Tongue (tissue), 2 donors: ENCODE measurements around the gene GSTT2B. TPM values are rescaled to one million over a fixed set of nuclear protein-coding genes. Genes with fewer than 3 reads are reported as not detected.
"Not testable (repeated sequence)": the region's sequence is repeated elsewhere in the genome, so short reads cannot be mapped to it uniquely, and the experiment has no call there.

Experiments used
- DNase-seq: peaks from one replicate; pipeline ENCODE4 v3.0.0-alpha.2; 2015
- total RNA-seq: library from RNA; depleted of rRNA; stranded (reverse); fragments of >200 nt; gene quantifications from one replicate; pipeline ENCODE4 v1.2.3, GENCODE V29; 2014

Gene GSTT2B, protein sequence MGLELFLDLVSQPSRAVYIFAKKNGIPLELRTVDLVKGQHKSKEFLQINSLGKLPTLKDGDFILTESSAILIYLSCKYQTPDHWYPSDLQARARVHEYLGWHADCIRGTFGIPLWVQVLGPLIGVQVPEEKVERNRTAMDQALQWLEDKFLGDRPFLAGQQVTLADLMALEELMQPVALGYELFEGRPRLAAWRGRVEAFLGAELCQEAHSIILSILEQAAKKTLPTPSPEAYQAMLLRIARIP
- 5.8 TPM for total RNA-seq

DNA sequence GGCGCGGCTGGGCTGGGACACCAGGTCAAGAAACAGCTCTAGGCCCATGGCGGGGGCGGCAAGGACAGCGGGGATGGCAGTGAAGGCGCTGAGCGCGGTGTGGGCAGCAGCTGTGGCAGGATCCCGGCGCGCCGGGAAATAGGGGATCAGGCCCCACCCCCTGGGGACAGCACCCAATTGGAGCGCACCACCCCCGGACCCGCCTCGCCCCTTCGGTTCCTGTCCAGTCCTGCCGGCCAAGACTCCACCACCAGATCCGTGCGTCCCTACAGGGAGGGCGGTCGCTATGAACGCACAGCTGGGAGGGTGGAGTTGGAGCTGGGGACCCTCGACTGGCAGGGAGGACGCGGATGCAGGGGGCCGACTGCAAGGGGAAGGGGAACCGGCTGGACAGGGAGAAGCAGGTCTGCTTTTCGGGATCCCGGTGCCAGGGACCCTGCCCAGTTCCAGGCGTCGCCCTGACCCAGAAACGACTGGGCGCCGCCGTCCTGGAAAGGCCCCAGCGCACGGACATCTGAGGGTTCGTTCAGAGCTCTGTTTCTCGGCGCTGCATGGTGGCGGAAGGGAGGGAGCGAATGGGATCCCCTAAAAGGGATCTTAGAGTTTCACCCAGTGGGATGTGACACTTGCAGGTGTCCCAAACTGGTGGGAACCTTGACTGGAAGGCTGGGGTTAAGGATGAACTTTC is at the start of gene GSTT2B:
Gene GSTT2B (minus strand): TSS at position 112 of the 688 bp plus-strand sequence. CDS start 64 bp downstream, at position 48.
- not testable (repeated sequence) for DNase-seq

DNA sequence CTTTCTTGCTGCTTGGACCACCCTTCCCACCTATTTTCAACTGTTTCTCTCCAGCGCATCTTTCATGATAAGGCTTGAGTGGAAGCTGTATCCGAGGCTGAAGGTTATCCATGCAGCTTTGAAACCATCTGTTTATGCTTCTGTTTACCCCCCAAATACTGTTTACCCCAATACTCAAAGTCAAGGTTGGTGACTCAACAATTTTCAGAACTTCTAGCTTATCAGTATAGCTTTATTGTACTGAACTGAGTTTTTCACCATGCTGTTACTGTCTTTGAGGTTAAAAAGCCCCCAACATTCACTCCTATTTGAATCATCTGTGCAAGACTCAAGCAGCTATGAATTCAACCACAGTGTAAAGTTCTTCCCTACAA is 49.0 kb upstream of the GSTT2B start:
- no peak for DNase-seq

DNA sequence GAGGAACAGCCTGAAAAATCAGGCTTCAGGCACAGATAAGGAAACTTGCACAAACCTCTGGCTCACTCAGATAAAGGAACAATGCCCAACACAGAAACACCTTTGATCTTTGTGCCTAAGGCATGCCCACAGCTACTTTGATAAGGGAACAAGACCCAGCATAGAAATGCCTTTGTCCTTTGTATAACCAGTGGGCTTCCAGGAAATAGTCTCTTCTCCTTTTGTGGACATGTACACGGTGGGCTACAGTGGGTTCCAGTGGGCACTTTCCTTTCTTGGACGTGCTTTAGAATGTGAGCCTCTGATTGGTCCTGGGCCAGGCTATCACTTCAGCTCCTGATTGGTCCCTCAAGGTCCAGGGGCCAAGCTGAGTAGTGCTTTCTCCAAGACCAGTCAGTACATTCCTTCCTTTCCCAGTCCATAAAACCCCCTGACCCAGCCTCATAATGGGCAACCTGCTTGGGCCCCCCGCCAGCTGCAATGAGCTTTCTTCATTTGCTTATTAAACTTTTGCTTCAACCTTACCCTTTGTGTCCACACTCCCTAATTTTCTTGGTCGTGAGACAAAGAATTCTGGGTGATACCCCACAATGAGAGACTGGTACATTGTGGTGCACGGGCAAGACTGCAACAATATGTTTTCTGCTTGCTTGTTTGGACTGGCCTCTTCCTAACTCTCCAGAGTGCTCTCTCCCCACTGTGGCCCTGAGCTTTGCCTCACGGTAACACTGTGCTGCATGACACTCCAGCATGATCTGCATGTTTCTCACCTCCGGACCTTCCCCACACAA is 48.4 kb upstream of the GSTT2B start:
- DNase-seq: no peak

DNA sequence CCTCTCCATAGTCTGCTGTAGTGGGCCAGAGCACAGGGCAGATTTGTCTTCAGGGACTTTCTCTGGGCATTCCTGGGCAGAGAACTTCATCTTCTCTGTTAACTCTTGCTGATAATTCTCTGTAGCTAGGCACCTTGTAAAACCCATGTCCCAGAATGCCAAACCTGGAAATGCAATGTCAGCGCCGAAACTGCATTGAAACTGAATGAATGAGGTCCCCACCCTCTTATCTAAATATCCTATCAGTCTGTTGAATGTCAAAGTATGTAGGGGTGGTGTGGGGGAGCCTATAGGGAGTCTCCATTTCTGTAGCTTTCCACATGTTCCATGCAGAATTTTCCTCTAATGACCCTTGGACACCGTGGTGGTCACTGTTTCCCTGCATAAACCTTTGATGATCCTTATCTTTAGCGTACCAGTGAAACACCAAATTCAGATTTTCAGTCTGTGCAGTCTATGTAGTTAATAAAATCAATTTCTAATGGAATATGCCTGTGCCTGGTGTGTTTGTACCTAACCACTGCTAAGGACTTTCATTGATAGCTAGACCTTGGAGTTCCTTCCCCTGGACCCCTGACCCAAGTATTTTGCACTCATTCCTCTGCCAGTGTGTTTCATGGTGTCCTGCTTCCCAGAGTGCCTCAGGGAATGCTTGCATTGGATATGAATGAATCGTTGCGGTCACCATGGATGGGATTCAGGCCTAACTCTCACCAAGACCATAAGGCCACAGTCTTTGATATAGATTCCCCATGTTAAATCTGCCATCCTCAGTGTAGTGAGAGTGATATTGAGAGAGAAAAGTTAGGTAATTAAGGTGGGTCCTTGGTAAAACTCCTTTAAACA is 47.6 kb upstream of the GSTT2B start:
- no peak for DNase-seq

DNA sequence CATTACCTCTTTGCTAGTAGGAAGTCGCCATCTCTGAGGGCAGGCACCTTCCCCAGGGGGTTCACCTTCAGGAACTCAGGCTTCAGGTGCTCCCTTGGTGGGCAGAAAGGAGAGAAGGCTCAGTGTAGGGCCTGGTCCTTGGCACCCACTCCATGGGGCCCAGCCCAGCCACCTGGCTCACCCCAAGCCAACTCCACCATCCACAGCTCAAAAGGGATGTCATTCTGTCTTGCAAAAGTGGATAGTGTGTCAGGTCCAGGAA is 47.0 kb upstream of the GSTT2B start:
- DNase-seq: no peak

DNA sequence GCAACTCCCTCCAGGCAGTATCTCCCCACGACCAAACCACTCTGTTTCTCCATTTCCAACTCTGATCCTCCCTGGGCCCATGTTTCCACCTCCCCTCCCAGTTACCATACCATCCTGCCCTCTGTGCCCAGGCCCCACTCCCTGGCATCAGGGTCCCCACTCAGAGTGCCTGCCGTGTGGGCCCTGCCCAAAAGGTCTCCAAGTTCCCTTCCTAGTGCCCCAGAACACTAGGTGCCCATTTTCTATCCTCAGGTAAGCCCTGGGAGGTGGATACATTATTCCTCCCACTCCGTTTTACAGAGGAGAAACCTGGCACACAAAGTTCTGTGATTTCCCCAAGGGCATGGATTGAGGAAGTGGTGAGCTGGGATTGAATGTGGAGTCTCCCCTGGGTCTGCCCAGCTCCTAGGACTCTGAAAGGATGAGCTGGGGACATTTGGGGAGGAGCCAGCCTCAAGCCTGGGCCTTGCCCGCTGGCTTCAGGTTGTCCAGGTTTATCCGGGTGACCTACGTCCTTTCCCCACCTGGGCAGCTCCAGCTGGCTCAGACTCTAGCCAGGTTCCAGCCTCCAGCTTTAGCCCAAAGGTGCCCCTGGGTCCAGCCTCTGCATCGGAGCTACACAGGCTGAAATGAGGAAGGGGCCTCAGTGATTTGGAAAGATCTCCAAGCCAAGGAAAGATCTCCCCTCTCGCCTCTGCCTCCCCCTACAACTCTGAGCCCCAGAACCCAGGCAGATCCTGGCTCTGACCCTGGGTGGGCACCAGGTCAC is 46.4 kb upstream of the GSTT2B start:
- no peak for DNase-seq

DNA sequence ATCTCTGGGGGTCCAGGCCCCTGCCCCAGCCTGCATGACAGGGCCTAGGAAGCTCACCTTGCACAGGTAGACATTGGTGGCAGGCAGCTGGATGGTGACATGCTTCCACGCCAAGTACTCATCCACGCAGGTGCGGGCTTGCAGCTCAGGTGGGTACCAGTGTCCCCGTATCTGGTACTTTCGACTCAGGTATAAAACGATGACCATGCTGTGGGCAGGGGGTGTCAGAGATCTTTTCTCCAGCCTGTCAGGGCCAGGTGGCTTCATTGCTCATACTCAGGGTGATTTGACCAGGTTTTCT is 45.9 kb upstream of the GSTT2B start:
- DNase-seq: no peak

DNA sequence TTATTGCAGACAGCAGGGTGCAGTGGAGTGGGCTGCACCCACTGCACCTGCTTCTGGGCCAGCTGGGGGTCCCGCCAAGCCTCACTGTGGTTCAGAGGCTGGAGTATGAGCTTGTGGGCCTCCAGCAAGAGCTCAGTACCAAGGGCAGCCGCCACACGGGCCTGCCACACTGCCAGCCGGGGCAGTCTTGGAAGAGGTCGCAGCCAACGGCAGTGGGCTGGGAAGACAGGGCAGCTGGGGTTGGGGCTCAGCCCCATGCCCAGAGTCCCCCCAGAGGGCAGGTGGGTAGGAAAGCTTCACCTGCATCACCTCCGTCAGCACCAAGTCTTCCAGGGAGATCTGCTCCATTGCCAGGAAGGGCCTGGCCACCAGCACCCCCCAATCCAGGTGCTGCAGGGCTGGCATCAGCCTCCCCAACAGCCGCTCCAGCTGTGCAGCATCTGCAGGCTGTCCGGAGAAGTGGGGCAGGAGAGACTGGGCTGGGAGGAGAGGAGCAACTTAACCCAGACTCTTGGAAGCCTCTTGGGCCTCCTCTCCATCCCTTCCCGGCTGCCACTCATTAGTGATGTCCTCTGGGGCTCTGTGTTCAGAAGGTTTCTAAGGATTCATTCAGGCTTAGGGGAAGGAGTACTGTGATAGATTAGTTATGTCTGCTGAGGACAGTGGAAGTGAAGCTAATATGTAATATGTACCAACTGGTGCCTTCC is 45.4 kb upstream of the GSTT2B start:
- DNase-seq: no peak

DNA sequence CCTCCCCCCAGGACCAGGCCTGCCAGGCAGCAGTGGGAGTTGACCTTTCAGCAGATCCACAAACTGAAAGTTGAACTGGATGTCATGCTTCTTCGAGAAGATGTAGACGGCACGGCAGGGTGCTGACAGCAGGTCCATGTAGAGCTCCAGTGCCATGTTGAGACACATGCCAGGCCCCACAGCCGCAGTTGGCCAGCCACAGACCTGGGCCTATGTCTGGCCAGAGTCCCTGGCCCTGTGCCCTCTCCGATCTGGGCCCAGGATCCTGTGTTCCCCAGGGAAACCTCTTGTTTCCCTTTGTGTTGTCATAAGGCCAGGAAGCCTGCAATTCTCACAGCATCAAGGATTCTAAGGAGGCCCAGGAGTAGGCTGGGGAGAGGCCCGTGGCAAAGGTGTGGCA is 44.2 kb upstream of the GSTT2B start, which contains the start of gene GSTT4:
Gene GSTT4 (minus strand): TSS at position 253 of the 400 bp plus-strand sequence. CDS start 97 bp downstream, at position 156.
- no peak for DNase-seq

DNA sequence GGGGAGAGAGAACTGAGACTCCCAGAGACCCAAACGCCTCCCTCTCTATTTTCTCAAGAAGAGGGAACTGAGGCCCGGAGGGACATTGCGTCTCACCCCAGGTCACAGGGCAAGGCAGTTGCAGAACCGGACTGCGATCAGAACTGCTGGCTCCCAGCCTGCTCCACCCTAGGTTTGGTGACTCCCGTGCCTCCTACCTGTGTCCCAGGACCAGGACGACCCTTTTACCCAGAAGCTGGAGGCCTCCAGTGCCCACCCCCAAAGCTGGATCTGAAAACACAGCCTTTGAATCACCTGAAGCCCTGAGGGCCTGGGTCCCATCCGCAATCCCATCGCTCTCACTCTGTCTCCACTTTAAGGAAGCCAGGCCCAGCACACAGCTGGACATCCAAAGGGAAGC is 42.9 kb upstream of the GSTT2B start:
- DNase-seq: no peak

DNA sequence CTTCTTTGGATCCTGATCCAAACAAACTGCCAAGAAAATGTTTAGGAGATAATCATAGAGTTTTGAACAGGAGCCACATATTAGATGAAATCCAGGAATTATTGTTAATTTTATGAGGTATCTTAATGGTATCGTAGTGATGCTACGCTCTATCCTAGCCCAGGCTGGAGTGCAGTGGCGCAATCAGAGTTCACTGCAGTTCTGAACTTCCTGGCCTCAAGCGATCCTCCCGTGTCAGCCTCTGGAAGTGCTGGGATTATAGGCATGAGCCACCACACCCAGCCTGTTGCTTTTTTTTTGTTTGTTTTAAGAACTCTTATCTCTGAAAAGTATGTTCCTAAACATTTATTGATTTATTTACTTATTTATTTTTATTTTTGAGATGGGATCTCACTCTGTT is 41.9 kb upstream of the GSTT2B start:
- no peak for DNase-seq

DNA sequence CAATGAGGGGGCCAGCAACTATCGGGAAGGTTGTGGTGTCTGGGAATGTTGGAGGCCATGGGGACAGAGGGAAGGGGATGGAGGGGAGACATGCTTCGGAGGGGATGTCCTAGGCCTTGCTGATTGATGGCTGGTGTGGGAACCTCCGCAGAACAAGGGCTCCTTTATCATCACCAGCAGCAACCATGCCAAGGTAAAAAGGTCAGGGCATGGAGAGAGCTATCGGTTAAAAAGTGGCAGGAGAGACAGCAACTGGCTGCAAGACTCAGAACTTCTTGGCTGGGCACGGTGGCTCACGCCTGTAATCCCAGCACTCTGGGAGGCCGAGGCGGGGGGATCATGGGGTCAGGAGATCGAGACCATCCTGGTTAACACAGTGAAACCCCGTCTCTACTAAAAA is 41.3 kb upstream of the GSTT2B start:
- DNase-seq: no peak

DNA sequence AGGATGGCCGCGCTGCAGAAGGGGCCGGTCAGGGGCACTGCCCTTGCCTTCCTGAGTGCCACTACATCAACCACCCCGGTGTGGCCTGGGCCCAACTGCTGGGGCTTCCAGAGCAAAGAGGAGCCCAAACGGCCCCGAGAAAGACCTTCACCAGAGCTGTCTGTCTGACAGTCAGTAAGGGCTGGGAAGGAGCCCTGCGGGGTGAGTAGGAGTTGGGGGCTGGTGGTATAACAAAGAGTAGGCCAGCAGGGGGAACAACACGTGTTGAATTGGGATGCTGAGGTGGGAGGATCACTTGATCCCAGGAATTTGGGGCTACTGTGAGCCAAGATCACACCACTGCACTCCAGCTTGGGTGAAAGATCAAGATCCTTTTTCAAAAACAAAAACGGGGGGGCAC is 40.3 kb upstream of the GSTT2B start:
- no peak for DNase-seq

DNA sequence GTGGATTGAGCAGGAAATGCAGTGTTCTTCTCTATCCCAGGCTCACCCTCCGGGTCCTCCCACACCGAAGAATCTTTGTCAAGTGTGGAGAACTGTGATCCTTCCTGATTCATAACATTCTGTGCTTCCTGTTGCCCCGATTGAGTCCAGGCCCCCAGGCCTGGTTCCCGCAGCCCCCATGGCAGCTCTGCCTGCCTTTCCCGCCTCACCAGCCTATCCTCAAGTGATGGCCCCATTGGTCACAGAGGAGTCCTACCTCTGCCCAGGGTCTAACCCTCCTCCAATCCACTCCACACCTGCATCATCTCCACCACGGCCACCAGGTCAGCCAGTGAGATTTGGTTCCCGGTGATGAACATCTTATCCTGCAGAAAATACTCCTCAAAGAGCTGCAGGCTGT is 38.8 kb upstream of the GSTT2B start:
- not testable (repeated sequence) for DNase-seq

DNA sequence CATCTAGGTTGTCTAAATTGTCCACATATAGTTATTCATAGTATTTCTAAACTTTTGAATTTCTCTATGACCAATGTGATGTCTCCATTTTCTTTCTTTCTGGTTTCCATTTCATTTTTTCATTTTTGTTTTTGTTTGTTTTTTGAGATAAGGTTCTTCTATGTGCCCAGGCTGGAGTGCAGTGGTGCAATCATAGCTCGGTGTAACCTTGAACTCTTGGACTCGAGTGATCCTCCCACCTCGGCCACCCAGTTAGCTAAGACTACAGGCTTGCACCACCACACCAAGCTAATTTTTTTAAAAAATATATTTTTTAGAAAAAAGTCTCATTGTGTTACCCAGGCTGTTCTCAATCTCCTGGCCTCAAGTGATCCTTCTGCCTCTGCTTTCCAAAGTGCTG is 36.1 kb upstream of the GSTT2B start:
- DNase-seq: no peak

DNA sequence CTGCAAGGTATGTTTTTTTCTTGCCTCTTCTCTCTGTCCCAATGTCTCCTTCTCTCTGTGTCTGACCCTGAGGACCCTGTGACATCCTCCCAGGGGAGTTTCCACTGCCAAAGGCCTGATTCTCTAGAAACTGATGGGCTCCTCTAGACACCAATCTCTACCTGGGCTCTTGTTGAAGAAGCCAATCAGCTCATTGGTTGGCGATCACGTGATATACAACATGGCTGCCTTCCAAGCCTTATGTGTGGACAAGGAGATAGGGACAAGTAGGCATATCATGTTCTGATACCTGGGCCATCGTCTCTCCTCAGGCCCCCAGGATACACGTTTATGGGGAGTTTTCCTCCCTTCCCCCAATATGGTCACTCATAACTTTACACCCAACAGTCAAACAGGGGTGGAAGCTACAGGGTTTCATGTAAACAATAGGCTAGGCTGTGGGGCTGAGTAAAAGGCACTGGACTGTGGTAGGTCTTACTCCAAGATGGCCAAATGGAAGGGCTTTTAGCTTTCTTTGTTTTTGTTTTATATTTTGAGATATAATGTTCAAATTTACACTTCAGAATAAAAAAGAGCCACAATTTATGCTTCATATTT is 32.7 kb upstream of the GSTT2B start:
- not testable (repeated sequence) for DNase-seq

DNA sequence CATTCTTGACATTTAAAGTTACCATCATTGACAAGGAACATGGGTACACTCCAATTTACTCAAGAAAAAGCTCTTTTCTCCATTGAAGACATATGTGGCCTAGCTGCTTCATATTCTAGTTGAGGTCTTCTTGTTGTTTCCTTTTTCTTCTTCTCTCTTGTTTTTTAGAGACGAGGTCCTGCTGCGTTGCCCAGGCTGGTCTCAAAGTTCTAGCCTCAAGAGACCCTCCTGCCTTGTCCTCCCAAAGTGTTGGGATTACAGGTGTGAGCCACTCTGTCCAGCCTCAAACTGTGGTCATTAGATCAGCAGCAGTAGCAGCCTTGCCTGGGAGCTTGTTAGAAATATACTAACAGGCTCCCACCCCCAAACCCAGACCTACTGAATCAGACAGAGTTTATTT is 32.1 kb upstream of the GSTT2B start:
- not testable (repeated sequence) for DNase-seq

DNA sequence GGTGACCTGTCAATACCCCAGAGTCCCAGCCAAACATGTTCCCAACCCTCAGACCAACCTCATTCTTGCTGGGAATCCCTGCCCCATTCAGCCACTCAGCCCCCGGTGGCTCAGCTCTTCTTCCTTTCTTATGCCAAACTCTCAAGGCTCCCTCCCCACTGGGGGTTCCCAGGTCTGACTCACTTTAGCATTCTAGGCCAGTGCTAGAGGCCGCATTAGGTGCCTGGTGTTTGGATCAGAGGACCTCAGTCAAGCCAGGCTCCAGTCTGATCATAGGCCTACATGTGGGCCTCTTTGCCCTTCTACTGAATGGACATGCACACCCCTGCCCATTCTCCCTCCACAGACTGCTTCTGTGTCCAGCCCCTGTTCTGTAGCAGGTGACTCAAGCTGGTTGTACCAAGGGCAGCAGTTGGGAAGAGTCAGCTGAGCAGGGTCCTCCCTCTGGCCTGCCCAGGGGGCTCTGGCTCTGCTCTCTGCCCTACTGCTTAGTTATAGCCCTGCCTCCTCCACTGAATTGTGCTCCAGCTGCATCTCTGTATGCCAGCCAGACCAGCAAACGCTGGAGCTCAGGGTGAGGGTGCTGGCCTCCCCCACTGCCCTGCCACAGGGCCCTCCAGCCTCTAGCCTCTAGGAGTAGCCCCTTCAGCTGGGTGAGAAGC is 28.7 kb upstream of the GSTT2B start:
- not testable (repeated sequence) for DNase-seq

DNA sequence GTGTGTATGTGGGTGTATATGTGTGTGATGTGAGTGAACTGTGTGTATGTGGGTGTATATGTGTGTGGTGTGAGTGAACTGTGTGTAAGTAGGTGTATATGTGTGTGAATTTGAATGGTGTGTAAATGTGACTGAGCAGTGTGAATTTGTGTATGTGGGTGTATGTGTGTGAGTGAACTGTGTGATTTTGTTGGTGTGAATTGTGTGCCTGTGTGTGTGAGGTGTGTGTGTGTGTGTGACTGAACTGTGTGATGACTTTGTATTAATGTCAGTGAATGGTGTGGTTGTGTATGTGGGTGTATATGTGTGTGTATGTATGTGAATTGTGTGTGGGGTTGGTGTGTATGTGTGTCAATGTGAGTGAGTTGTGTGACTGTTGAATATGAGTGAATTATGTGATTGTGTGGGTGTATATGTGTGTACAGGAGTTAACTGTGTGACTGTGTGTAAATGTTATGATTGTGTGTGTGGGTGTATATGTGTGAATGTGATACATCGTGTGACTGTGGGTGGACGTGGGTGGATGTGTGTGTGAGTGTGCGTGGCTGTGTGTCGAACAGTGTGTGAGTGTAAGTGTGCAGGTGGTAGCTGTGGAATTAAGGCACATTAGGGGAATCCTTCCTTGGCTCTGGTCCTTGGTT is 25.7 kb upstream of the GSTT2B start:
- DNase-seq: not testable (repeated sequence)

DNA sequence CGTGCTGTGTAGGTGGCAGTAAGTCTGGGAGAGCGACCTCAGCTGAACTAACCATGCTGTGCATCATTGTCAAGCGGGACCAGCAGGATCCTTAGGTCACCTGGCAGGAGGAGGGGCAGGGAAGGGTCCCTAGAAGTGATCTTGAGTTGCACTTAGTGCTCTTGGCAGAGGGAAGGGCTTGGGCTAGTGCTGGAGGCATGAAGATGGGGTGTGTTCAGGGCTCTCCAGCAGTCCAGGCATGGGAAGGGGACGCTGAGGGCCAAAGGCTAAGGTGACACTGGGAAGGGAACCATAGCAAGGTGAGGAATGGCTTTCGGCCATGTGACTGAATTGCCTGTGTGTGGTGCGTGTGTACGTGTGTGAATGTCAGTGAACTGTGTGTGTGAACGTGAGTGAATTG is 25.1 kb upstream of the GSTT2B start:
- DNase-seq: not testable (repeated sequence)
